Astrocyte (in vitro differentiated cells and primary cell): Measurements from ENCODE around the gene CNIH3. TPM values are rescaled to one million over a fixed set of nuclear protein-coding genes. Genes with fewer than 3 reads are reported as not detected.

Source experiments
- DNase-seq: peaks from one replicate; pipeline ENCODE4 v3.0.0-alpha.2; 2010; ENCODE audit warnings: low read depth
- FAIRE-seq: peaks from 2 replicates; lab custom pipeline; 2011; peaks lifted over from hg19 to GRCh38; lab: Jason Lieb, UNC
- H2AFZ ChIP-seq: 2 replicates; pipeline ENCODE4 v1.6.0; 2012; ENCODE audit warnings: low read depth, low read length, inconsistent platforms
- H3K27ac ChIP-seq: 2 replicates; pipeline ENCODE4 v1.5.1; 2011; ENCODE audit warnings: low read depth, low read length, inconsistent platforms
- H3K27me3 ChIP-seq: 2 replicates; pipeline ENCODE4 v1.6.0; 2011; ENCODE audit warnings: low read length, inconsistent platforms; ENCODE audit not compliant: insufficient read depth
- H3K36me3 ChIP-seq: 2 replicates; pipeline ENCODE4 v1.5.1; 2011; ENCODE audit warnings: low read length, inconsistent platforms; ENCODE audit not compliant: insufficient read depth
- H3K4me1 ChIP-seq: 2 replicates; pipeline ENCODE4 v1.5.1; 2011; ENCODE audit warnings: low read length, inconsistent platforms; ENCODE audit not compliant: insufficient read depth
- H3K4me2 ChIP-seq: 2 replicates; pipeline ENCODE4 v1.6.0; 2012; ENCODE audit warnings: low read length, inconsistent platforms
- H3K4me3 ChIP-seq: 2 replicates; pipeline ENCODE4 v1.5.1; 2011; ENCODE audit warnings: low read depth, mild to moderate bottlenecking, low read length, inconsistent platforms; ENCODE audit not compliant: insufficient read depth
- H3K79me2 ChIP-seq: 2 replicates; pipeline ENCODE4 v1.6.0; 2012; ENCODE audit warnings: mild to moderate bottlenecking, low read length, inconsistent platforms; ENCODE audit not compliant: insufficient read depth
- H3K9ac ChIP-seq: 2 replicates; pipeline ENCODE4 v1.6.0; 2012; ENCODE audit warnings: mild to moderate bottlenecking, low read length, inconsistent platforms
- H3K9me3 ChIP-seq: 2 replicates; pipeline ENCODE4 v1.5.1; 2012; ENCODE audit warnings: low read depth, mild to moderate bottlenecking, low read length, inconsistent platforms; ENCODE audit not compliant: insufficient read depth
- H4K20me1 ChIP-seq: 2 replicates; pipeline ENCODE4 v1.6.0; 2012; ENCODE audit warnings: low read length, inconsistent platforms; ENCODE audit not compliant: insufficient read depth
- H3K27ac Mint-ChIP-seq: one replicate; pipeline ENCODE4 v1.8.0; 2021; ENCODE audit warnings: mild to moderate bottlenecking, mixed read lengths; ENCODE audit not compliant: unreplicated experiment
- H3K27me3 Mint-ChIP-seq: one replicate; pipeline ENCODE4 v1.8.0; 2021; ENCODE audit warnings: low read depth, mixed read lengths; ENCODE audit not compliant: unreplicated experiment
- H3K36me3 Mint-ChIP-seq: one replicate; pipeline ENCODE4 v1.8.0; 2021; ENCODE audit warnings: low read depth, mixed read lengths; ENCODE audit not compliant: unreplicated experiment
- H3K4me1 Mint-ChIP-seq: one replicate; pipeline ENCODE4 v1.8.0; 2021; ENCODE audit warnings: low read depth, mixed read lengths; ENCODE audit not compliant: unreplicated experiment
- H3K4me3 Mint-ChIP-seq: one replicate; pipeline ENCODE4 v1.8.0; 2021; ENCODE audit warnings: mild to moderate bottlenecking, moderate library complexity, mixed read lengths; ENCODE audit not compliant: unreplicated experiment
- H3K9me3 Mint-ChIP-seq: one replicate; pipeline ENCODE4 v1.8.0; 2021; ENCODE audit warnings: mild to moderate bottlenecking, mixed read lengths; ENCODE audit not compliant: unreplicated experiment
- CTCF ChIP-seq: IDR thresholded peaks from 2 replicates; pipeline ENCODE4 v1.5.1; 2011; ENCODE audit warnings: low read depth, mild to moderate bottlenecking, inconsistent platforms, low read length, moderate library complexity; ENCODE audit not compliant: insufficient read depth
- EZH2 ChIP-seq: IDR thresholded peaks from 2 replicates; pipeline ENCODE4 v1.6.1; 2012; ENCODE audit warnings: mild to moderate bottlenecking, low read length, inconsistent platforms; ENCODE audit not compliant: insufficient read depth
- total RNA-seq: library from RNA; stranded (reverse); gene quantifications from 2 replicates; pipeline ENCODE4 v1.2.1, GENCODE V29; 2021

The CNIH3 gene
- total RNA-seq, 1 donor from 2014 or later = 7.7 TPM

GRCh38 chr1:224617410-224618355 lies 1.6 kb downstream of the CNIH3 start:
- H3K9ac ChIP-seq = peak overlapping the region; percentile 84
- H3K4me2 ChIP-seq = peak overlapping the region; percentile 92
- H3K4me3 ChIP-seq = peak overlapping the region; percentile 91
- Mint-ChIP-seq H3K27ac (no peak overlapping the region), H3K36me3 (peaks cover 6% of the 10 kb centered on the region), H3K4me3 (peak overlapping the region; percentile 86), H3K27me3 (peaks cover 51% of the 10 kb centered on the region), H3K9me3 (no peaks in the 10 kb centered on the region), H3K4me1 (peaks cover 5% of the 10 kb centered on the region)
- H3K36me3 ChIP-seq = no peaks in the 10 kb centered on the region
- no peak for TF ChIP-seq CTCF
- peak; percentile 47 for TF ChIP-seq EZH2
- peak overlapping the region; percentile 51 for H3K27ac ChIP-seq
- peaks cover 21% of the 10 kb centered on the region for H4K20me1 ChIP-seq
- H3K27me3 ChIP-seq = no peaks in the 10 kb centered on the region
- peak overlapping the region; percentile 50 for H2AFZ ChIP-seq
- no peak for FAIRE-seq
- H3K4me1 ChIP-seq = peaks cover 15% of the 10 kb centered on the region
- no peak for DNase-seq
- H3K79me2 ChIP-seq = peaks cover 65% of the 10 kb centered on the region
- no peaks in the 10 kb centered on the region for H3K9me3 ChIP-seq

- Mint-ChIP-seq H3K27me3 (peaks cover 42% of the 10 kb centered on the region), H3K4me3 (peak overlapping the region; percentile 84), H3K36me3 (peaks cover 7% of the 10 kb centered on the region), H3K27ac (no peak overlapping the region), H3K9me3 (no peaks in the 10 kb centered on the region), H3K4me1 (peaks cover 19% of the 10 kb centered on the region)
- peak overlapping the region; percentile 84 for H3K9ac ChIP-seq
- H4K20me1 ChIP-seq = peaks cover 21% of the 10 kb centered on the region
- H3K4me1 ChIP-seq = peaks cover 30% of the 10 kb centered on the region
- H3K79me2 ChIP-seq = peaks cover 72% of the 10 kb centered on the region
- no peaks in the 10 kb centered on the region for H3K27me3 ChIP-seq
- no peak overlapping the region for H2AFZ ChIP-seq
- DNase-seq (no peak), FAIRE-seq (no peak)
- no peaks in the 10 kb centered on the region for H3K36me3 ChIP-seq
- peak overlapping the region; percentile 91 for H3K4me3 ChIP-seq
- no peaks in the 10 kb centered on the region for H3K9me3 ChIP-seq
- TF ChIP-seq CTCF (no peak), EZH2 (no peak)
- H3K27ac ChIP-seq = no peak overlapping the region
- peak overlapping the region; percentile 92 for H3K4me2 ChIP-seq
These were observed 3.1 kb downstream of the CNIH3 start for GRCh38 chr1:224619209-224619608.
